ENCODE measurements around the gene PML.

The PML gene

DNA sequence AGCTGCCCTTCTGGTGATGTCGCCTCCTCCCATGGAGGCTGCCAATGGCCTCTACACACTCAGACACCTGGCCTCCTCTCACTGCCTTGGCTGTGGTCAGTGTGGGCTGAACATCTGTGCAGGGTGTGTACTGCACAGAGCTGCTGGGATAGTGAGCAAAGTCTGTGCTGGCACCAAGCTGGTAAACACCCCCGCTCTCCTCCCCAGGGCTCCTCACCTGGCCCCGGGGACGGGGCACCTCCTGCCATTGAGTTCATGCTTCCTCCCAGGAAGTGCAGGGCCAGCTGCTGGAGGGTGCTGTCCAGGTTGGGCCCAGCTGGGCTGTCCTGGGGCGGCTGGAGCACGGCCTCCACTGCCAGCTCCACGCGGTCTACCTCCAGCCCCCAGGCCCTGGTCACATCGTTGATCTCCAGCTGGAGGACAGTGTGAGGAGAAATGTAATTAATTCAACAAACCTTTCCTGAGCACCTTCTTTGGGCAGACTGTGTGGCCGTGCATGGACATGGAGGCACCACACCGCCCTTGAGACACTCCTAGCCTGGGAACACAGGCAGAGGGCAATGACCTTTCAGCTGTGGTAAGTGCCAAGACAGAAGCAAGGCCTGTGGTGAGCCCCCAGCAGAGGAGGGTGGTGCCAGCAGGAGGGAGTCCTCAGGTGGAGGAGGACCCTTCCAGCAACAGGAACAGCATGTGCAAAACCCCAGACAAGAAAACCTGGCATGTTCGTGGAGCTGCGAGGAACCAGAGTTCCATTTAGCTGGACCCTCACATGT is 9.2 kb upstream of the PML start:
- TF ChIP-seq CTCF (IDR thresholded peaks at IDR 0.05; ENCODE audit: low read depth, low read length) = no peak
- no peak overlapping the region for H3K4me3 ChIP-seq (replicated peaks in 1 of 2; ENCODE audit: low read depth in 2 of 2, low read length in 2 of 2)
- peak in 1 of 2 donors; percentile 58 for DNase-seq (ENCODE audit: low read depth in 2 of 2)

GRCh38 chr15:73986055-73986775 is 8.3 kb upstream of the PML start:
- no peak overlapping the region for H3K4me3 ChIP-seq (replicated peaks in 1 of 2; ENCODE audit: low read depth in 2 of 2, low read length in 2 of 2)
- TF ChIP-seq CTCF (IDR thresholded peaks at IDR 0.05; ENCODE audit: low read depth, low read length) = no peak
- DNase-seq (ENCODE audit: low read depth in 2 of 2) = no peak

GRCh38 chr15:73986776-73987056 is 7.8 kb upstream of the PML start:
- no peak for DNase-seq (ENCODE audit: low read depth in 2 of 2)
- no peak for TF ChIP-seq CTCF (IDR thresholded peaks at IDR 0.05; ENCODE audit: low read depth, low read length)
- no peak overlapping the region for H3K4me3 ChIP-seq (replicated peaks in 1 of 2; ENCODE audit: low read depth in 2 of 2, low read length in 2 of 2)

DNA sequence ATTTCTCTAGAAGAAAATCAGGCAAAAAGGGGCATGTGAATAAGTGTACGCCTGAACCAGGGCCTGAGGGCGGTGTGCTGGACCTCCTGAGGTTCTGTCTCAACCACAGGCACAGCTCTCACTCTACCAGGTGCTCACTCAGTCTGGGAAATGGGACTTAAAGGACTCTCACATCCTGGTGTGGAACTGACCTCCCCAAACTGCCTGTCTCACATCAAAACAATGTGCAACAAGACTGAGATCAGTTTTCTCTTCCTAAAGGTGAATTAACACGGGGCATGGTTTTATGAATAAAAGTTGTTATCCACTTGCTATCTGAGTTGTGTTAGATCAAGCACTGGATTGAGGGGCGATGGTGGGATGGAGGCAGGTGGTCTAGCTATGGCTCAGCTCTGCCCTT is 7.3 kb upstream of the PML start:
- TF ChIP-seq CTCF (IDR thresholded peaks at IDR 0.05; ENCODE audit: low read depth, low read length) = no peak
- no peak for DNase-seq (ENCODE audit: low read depth in 2 of 2)
- no peak overlapping the region for H3K4me3 ChIP-seq (replicated peaks in 1 of 2; ENCODE audit: low read depth in 2 of 2, low read length in 2 of 2)

DNA sequence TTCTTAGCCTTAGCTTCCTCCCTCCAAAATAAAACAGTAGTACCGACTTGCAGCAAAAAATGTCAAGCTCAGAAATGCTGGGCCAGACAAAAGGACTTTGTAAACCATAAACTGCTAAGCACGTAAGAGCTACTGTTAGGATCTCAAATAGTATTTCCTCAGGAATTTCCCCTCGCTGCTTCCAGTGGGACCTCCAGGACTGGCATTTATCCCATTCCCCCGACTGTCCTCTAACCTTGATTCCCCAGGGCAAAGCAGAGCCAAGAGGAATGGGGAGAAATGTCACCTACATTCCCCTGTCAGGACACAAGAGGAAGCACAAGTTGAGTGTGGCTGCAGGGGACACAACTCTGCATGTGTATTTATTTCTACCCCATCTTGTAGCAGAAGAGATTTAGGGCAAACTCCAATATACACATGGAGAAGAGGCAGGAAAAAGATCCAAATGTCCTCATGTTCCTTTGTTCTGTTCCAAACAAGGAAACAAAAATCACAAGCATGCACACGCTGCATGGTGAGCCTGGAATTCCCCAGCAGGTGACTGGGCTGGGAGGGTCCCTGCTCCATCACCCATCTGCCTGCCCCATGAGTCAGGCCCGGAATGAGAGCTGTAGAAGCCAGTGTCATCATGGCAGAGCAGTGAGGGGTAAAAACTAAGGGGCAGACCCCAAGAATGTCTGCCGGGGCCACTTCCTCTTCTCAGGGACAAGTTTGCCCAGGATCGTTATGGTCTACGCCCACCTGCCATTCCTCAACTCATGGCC is 6.7 kb upstream of the PML start:
- H3K4me3 ChIP-seq (replicated peaks in 1 of 2; ENCODE audit: low read depth in 2 of 2, low read length in 2 of 2) = no peak overlapping the region
- DNase-seq (ENCODE audit: low read depth in 2 of 2) = peak in 1 of 2 donors; percentile 70
- TF ChIP-seq CTCF (IDR thresholded peaks at IDR 0.05; ENCODE audit: low read depth, low read length) = no peak

- no peak overlapping the region for H3K4me3 ChIP-seq (replicated peaks in 1 of 2; ENCODE audit: low read depth in 2 of 2, low read length in 2 of 2)
- TF ChIP-seq CTCF (IDR thresholded peaks at IDR 0.05; ENCODE audit: low read depth, low read length) = no peak
- DNase-seq (ENCODE audit: low read depth in 2 of 2) = no peak
These were observed 6.0 kb upstream of the PML start for GRCh38 chr15:73988445-73988969.

All from cardiac fibroblast (primary cell).